Dedifferentiated amniotic fluid mesenchymal stem cell (primary cell): ENCODE measurements around the gene MCMBP.
"Not testable (repeated sequence)": the region's sequence is repeated elsewhere in the genome, so short reads cannot be mapped to it uniquely, and the experiment has no call there.

ENCODE experiments used
- DNase-seq: peaks from one replicate; pipeline ENCODE4 v3.0.0-alpha.2; 2016; ENCODE audit errors: extremely low spot score

MCMBP gene, protein sequence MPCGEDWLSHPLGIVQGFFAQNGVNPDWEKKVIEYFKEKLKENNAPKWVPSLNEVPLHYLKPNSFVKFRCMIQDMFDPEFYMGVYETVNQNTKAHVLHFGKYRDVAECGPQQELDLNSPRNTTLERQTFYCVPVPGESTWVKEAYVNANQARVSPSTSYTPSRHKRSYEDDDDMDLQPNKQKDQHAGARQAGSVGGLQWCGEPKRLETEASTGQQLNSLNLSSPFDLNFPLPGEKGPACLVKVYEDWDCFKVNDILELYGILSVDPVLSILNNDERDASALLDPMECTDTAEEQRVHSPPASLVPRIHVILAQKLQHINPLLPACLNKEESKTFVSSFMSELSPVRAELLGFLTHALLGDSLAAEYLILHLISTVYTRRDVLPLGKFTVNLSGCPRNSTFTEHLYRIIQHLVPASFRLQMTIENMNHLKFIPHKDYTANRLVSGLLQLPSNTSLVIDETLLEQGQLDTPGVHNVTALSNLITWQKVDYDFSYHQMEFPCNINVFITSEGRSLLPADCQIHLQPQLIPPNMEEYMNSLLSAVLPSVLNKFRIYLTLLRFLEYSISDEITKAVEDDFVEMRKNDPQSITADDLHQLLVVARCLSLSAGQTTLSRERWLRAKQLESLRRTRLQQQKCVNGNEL

DNA sequence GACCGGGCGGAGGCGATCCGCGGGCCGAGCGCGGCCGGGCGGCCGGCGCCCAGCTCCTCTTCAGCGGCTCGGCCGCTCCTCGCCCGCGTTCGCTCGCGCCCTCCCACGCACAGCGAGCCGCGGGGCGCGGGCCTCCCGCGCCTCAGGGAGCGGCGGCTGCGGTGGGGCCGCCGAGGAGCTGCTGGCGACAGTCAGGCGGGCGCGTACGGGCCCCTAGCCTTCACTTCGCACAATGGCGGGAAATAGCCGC, at the start of gene MCMBP:
Gene MCMBP, minus strand, starts transcription at position 234 of the 250 bp plus-strand sequence. CDS start 259 bp downstream, outside the sequence.
- no peak for DNase-seq

DNA sequence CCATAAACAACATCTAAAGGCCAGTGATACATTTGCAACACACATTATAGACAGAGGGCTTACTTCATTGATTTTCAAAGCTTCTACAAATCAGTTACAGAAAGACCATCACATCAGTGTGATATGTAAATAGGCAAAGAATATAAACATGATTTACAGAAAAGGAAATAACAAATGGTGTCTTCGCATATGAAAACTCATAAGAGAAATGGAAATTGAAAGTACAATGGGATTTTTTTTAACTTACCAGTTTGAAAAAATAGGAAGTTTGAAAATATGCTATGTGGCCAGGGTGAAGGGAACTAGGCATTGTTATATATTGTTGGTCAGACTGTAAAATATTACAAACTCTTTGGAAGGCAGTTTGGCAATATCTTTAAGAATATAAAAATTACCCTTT, 47.2 kb upstream of the MCMBP start:
- no peak for DNase-seq

DNA sequence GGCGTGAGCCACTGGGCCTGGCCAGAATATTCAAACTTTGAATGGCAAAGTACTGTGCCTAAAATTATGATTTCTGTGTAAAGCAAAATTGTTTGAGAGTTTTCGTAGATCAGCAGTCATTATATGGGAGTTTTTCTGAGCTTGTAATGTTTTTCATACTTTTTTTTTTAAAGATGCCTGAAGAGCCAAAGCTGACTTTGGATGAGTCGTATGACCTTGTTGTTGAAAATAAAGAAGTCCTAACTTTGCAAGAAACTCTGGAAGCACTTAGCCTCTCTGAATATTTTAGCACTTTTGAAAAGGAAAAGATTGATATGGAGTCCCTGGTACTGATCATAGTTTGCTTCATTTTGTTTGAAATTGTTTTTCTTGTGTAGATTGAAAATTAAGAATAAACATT, 46.6 kb upstream of the MCMBP start:
- no peak for DNase-seq

DNA sequence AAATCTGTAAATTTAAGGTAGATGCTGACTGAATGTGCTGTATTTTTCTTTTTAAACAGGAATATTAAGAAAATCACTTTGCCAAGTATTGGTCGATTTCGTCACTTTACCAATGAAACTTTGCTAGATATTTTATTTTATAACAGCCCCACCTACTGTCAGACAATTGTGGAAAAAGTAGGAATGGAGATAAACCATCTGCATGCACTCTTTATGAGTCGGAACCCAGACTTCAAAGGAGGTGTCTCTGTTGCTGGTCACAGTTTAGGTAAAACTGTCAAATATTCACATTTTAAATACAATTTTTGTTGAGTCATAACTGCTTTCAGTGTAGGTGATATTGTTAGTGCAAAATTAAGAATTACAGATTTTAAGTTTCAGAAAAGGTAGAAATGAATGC, 45.1 kb upstream of the MCMBP start:
- no peak for DNase-seq

DNA sequence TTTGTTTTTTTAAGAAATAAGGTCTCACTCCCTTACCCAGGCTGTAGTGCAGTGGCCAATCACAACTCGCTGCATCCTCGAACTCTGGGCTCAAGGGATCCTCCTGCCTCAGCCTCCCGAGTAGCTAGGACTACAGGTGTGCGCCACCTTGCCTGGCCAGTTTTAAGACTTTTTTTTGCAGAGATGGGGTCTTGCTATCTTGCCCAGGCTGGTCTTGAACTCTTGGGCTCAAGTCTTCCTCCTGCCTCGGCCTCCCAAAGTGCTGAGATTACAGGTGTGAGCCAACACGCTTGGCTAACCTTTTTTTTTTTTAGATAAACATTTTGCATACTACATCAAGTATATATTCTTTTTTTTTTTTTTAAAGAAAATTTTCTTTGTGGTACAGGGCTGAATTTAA, 38.0 kb upstream of the MCMBP start:
- no peak for DNase-seq

DNA sequence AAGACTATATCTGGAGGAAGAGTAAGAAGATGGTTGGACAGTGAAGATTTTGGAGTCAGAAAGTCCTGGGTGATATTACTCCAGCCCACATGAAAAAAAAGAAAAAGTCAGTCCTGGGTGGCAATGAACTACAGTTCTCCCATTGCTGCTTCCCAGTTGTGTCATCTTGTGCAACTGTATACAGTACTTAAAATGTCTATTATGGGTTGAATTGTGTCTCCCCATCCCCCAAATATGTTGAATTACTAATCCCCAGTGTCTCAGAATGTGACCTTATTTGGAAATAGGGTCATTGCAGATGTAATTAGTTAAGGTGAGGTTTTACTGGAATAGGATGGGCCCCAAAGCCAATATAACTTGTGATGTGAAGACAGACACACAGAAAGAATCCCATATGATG, 35.5 kb upstream of the MCMBP start:
- no peak for DNase-seq

DNA sequence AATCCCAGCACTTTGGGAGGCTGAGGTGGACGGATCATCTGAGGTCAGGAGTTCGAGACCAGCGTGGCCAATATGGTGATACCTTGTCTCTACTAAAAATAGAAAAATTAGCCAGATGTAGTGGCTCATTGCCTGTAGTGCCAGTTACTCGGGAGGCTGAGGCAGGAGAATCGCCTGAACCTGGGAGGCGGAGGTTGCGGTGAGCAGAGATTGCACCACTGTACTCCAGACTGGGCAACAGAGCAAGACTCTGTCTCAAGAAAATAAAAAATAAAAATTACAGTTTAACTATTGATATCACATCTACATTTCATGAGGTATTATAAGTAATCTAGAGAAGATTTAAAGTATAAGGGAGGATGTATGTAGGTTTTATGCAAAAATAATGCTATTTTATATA, 35.1 kb upstream of the MCMBP start:
- not testable (repeated sequence) for DNase-seq

DNA sequence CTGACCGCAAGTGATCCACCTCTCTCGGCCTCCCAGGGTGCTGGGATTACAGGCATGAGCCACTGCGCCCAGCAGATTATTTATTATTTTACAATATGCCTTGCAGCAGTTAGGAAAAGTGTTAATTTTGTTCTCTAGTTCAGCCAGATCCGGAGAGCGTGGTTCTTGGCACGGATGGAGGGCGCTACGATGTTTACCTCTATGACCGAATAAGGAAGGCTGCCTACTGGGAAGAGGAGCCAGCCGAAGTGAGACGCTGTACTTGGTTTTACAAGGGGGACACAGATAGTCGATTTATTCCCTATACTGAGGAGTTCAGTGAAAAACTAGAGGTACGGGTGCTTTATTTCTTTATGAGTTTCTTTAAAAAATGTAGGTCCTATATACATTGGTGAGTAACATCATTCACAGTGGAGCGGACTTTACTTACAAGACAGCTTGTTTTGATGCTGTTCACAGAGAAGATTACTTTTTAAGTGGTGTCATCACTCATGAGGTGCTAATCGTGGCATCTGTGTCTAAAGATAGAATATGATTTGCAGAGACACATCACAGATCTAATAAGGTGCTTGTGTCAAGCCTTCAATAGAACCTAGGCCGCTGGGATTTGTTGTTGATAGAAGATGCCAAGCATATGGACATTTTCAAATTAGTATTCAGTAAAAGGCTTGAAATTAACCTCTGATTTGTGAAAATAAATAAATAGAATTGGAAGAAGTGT, 31.5 kb upstream of the MCMBP start:
- DNase-seq: no peak

DNA sequence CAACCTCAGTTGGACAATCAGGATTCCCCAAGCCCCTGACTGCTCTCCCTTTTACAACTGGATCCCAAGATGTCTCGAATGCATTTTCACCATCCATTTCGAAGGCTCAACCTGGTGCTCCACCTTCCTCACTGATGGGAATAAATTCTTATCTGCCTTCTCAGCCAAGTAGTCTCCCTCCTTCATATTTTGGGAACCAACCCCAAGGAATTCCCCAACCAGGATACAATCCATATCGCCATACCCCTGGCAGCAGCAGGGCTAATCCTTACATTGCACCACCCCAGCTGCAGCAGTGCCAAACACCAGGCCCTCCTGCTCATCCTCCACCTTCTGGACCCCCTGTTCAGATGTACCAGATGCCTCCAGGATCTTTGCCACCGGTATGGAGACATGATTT, 25.9 kb upstream of the MCMBP start:
- DNase-seq: no peak

DNA sequence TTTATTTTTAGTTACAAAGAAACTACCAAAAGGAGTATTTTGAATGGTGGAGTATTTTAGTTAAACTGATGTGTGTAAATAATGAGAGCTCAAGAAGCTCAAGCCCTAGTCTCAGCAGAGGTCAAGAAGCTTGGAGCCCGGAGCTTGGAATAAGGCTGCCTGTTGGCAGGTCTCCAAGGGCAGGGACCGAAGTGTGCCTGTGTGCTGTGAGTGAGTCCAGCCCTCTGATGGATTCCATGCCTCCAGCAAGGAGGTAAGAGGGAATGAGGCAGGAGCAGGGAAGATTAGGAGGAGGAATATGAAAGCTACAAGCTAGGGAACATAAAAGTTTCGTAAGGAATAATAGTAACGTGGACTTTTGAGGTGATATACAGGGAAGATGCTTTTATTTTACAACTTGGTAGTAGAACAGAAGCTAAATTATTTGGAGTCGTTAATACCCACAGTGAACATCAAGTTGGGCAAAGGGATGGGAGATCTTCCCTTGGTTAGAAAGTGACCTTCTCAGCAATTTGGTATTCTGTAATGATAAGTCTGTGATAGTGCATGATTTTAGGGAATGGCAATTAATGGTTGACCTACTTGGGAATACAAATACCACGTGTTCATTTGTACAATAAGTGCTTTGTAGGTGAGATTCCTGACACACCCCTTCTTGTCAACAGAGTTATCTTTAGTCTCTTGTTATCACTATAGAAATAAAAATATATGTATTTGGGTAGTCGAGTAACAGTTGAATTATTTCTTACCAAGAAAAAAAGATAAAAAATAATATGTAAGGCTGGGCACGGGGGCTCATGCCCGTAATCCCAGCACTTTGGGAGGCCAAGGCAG, 24.5 kb upstream of the MCMBP start:
- DNase-seq: no peak

DNA sequence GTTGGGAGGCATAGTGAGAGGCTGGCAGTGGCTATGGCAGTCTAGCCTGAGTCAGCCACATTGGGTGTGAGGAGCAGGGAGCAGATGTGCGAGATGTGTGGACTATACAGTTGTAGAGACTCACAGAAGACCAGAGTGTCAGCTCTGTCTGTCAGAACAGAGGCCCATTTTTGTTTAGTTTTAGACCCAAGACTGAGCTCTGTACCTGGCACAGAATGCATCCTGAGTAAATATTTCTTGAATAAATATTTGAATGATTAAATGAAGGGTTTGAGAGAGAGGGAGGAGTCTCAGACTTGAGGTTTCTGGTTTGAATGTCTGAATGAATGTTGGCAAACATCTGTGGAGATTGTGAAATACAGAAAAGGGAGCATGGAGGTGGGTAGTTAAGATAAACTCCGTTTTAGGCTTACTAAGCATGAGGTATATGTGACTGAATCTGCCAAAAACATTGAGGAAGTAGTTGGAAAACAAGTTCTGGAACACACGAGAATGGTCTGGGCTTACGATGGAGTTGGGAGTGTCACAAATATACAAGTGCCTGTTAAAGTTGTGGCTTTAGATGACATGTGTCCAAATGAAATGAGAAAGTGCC, 23.5 kb upstream of the MCMBP start:
- DNase-seq: peak; percentile 44

DNA sequence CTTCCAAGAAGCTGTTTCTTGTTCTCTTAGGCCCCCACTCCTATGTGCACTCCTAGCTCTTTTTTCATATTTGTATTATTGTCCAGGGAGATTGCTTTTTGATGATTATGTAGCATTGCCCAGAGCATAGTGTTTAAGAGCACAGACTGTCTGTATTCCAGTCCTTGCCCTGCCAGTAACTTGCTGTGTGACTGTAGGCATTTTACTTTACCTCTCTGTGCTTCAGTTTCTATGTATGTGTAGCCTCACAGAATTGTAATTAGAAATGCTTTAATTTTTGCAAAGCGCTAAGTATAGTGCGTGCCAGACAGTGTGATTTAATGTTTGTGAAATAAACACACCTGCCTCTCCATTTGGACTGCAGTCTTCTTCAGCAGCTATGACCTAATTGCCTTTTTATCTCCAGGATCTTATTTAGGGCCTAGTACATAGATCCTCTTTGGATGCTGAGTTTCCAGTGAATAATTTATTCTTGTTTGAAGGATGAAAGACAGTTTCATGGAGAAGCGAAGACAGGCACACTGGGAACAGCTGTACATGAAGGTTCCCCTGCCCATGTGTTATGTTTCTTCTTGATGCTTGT, 21.3 kb upstream of the MCMBP start:
- DNase-seq: no peak

DNA sequence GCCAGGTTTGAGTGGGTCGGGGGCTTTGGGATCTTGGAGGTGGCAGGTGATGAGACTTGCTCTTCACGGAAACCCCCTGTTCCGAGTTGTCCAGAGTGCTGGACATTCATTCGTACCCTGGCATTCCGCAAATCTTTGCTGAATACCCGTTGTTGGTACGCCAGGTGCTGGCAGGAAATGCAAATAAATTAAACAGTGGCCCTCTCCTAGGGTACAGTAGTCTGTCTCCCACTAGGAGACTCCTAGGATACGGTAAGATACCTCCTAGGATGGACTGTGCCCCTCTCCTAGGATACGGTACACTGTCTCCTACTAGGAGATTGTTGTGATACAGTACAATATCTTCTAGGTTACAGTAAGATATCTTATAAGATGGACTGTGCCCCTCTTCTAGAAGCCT, 20.4 kb upstream of the MCMBP start:
- DNase-seq: no peak

DNA sequence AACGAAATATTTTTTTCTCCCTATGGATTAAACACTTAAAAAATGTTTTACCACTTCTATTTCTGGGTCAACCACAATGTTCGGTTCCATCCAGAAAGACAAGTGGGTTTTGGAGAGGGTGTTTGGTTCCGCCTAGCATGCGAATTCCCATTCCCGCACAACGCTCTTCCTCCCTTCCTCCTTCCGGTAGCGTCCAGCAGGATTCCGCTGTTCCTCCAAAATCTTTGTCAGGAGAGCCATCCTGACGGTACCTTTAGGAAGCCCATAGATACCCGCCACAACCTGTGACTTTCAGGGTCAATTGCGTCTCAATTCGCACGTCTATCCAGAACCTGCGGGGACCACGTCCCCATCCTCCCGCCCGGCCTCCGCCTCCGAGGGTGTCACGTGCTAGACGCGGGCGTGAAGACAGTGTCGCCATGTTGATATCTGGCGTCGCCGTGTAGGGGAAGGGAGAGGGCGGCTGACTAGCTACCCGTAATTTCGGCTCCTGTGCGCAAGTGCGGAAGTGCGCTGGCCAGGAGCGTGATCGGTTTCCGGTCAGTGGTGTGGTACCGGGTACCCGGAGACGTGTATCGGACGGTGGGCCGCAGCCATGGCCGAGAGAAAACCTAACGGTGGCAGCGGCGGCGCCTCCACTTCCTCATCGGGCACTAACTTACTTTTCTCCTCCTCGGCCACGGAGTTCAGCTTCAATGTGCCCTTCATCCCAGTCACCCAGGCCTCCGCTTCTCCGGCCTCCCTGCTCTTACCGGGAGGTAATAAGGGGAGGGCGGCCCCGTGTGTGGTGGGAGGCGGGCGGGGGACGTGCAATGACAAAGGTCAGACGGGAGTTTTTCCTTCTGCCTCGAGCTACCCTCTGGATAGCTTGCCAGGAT, 19.8 kb upstream of the MCMBP start, which contains the start of gene SEC23IP:
Gene SEC23IP, plus strand, starts transcription at position 543 of the 878 bp plus-strand sequence. Its CDS starts 53 bp downstream, at position 596.
- peak; percentile 97 for DNase-seq

DNA sequence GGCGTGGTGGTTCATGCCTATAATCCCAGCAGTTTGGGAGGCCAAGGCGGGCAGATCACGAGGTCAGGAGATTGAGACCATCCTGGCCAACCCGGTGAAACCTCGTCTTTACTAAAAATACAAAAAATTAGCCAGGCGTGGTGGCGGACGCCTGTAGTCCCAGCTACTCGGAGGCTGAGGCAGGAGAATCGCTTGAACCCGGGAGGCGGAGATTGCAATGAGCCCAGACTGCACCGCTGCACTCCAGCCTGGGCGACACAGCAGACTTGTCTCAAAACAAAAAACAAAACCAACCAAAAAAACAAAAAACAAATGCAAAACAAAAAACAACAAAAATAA, 19.2 kb upstream of the MCMBP start:
- not testable (repeated sequence) for DNase-seq

DNA sequence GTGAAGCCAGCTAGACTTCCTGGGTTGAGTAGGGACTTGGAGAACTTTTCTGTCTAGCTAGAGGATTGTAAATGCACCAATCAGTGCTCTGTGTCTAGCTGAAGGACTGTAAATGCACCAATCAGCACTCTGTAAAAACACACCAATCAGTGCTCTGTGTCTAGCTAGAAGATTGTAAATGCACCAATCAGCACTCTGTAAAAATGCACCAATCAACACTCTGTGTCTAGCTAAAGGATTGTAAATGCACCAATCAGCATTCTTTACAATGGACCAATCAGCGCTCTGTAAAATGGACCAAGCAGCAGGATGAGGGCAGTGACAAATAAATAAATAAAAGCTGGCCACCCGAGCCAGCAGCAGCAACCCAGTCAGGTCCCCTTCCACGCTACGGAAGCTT, 17.7 kb upstream of the MCMBP start:
- not testable (repeated sequence) for DNase-seq

DNA sequence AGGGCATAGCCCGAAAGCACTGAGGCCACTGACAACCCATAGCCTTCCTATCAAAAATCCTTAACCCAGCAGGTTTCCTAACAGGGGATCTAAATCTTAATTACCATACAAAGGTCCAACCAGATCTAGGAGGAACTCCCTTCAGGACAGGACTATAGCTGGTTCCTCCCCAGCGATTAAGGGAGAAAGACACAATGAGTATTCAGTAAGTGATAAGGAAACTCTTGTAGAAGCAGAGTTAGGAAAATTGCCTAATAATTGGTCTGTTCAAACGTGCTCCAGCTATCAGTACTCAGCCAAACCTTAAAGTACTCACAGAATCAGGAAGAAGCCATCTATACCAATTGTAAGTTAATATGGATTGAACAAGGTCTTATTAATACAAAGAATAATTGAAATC, 16.6 kb upstream of the MCMBP start:
- not testable (repeated sequence) for DNase-seq

DNA sequence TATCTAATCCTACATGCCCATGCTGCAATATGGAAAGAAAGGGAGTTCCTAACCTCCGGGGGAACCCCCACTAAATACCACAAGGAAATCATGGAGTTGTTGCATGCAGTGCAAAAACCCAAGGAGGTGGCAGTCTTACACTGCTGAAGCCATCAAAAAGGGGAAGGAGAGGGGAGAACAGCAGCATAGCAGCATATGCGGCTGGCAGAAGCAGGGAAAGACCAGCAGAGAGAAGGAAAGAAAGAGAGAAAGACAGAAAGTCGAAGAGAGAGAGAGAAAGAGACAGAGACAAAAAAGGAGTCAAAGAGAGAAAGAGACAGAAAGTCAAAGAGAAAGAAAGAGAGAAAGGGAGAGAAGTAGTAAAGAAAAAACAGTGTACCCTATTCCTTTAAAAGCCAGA, 16.1 kb upstream of the MCMBP start:
- DNase-seq: not testable (repeated sequence)

DNA sequence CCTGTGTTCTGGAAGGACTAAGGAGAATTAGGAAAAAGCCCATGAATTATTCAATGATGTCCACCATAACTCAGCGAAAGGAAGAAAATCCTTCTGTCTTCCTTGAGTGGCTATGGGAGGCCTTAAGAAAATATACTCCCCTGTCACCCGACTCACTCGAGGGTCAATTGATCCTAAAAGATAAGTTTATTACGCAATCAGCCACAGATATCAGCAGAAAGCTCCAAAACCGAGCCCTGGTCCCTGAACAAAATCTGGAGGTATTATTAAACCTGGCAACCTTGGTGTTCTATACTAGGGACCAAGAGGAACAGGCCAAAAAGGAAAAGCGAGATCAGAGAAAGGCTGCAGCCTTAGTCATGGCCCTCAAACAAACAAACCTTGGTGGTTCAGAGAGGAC, 13.4 kb upstream of the MCMBP start:
- not testable (repeated sequence) for DNase-seq

DNA sequence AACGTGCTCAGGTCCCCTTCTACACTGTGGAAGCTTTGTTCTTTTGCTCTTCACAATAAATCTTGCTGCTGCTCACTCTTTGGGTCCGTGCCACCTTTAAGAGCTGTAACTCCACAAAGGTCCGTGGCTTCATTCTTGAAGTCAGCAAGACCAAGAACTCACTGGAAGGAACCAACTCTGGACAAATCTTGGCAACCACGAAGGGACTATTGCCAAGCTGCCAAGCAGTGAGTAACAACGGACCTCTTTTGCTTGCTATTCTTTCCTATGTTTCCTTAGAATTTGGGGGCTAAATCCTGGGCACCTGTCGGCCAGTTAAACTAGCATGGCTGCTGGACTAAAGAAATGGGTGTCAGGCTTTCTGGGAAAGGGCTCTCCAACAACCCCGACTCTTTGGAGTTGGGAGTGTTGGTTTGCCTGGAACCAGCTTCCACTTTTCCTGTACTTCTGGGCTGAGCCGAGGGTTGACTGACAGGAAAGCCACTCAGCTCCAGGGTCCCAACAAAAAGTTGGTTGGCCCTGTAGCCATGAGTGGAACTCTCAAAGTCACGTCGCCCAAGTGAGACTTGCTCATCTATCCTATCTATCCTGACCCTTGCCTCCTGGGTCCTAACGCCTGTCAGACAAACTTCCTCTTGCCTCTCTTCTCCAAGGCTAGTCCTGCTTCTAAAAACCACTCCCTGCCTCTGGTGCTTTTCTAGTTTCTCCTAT, 11.4 kb upstream of the MCMBP start:
- not testable (repeated sequence) for DNase-seq
